ENCODE results near the gene CEP135.
"Not testable (repeated sequence)": the region's sequence is repeated elsewhere in the genome, so short reads cannot be mapped to it uniquely, and the experiment has no call there.

Gene CEP135

GRCh38 chr4:56028165-56028564 is 79.4 kb downstream of the CEP135 start:
- DNase-seq (ENCODE audit: low spot score), result no peak

- no peak for DNase-seq (ENCODE audit: low spot score)
Observed at GRCh38 chr4:56038487-56039162, 89.9 kb downstream of the CEP135 start.

GRCh38 chr4:56040842-56041241 is 92.1 kb downstream of the CEP135 start:
- no peak for DNase-seq (ENCODE audit: low spot score)

- DNase-seq (ENCODE audit: low spot score), result no peak
Observed at GRCh38 chr4:56042225-56042624, 93.5 kb downstream of the CEP135 start.

GRCh38 chr4:56048383-56048701 is 99.6 kb downstream of the CEP135 start:
- DNase-seq (ENCODE audit: low spot score), result peak; percentile 13

GRCh38 chr4:56048702-56049431 is 100.1 kb downstream of the CEP135 start:
- DNase-seq (ENCODE audit: low spot score), result peak; percentile 81

- no peak for DNase-seq (ENCODE audit: low spot score)
Observed at GRCh38 chr4:56050625-56051024, 101.9 kb downstream of the CEP135 start.

- DNase-seq (ENCODE audit: low spot score), result no peak
Observed at GRCh38 chr4:56051029-56051709, 102.4 kb downstream of the CEP135 start.

GRCh38 chr4:56051710-56052075 is 102.9 kb downstream of the CEP135 start:
- no peak for DNase-seq (ENCODE audit: low spot score)

GRCh38 chr4:56052481-56052880 is 103.7 kb downstream of the CEP135 start:
- DNase-seq (ENCODE audit: low spot score), result no peak

GRCh38 chr4:56052966-56053365 is 104.2 kb downstream of the CEP135 start:
- no peak for DNase-seq (ENCODE audit: low spot score)

GRCh38 chr4:56055027-56055977 is 106.6 kb downstream of the CEP135 start:
- DNase-seq (ENCODE audit: low spot score), result no peak

- DNase-seq (ENCODE audit: low spot score), result no peak
Observed at GRCh38 chr4:56055991-56056390, 107.2 kb downstream of the CEP135 start.

GRCh38 chr4:56058555-56058954 is 109.8 kb downstream of the CEP135 start:
- DNase-seq (ENCODE audit: low spot score), result no peak

GRCh38 chr4:56060036-56060435 is 111.3 kb downstream of the CEP135 start:
- DNase-seq (ENCODE audit: low spot score), result no peak

GRCh38 chr4:56062106-56062505 is 113.4 kb downstream of the CEP135 start:
- no peak for DNase-seq (ENCODE audit: low spot score)

GRCh38 chr4:56062526-56063145 is 113.9 kb downstream of the CEP135 start:
- no peak for DNase-seq (ENCODE audit: low spot score)

GRCh38 chr4:56066493-56066892 is 117.7 kb downstream of the CEP135 start:
- no peak for DNase-seq (ENCODE audit: low spot score)

GRCh38 chr4:56067826-56068225 is 119.1 kb downstream of the CEP135 start:
- no peak for DNase-seq (ENCODE audit: low spot score)

GRCh38 chr4:56072730-56073129 is 124.0 kb downstream of the CEP135 start:
- not testable (repeated sequence) for DNase-seq (ENCODE audit: low spot score)

- DNase-seq (ENCODE audit: low spot score), result no peak
Observed at GRCh38 chr4:56077676-56078075, 128.9 kb downstream of the CEP135 start.

- no peak for DNase-seq (ENCODE audit: low spot score)
Observed at GRCh38 chr4:56078866-56079265, 130.1 kb downstream of the CEP135 start.

All from AG08396 (cell line).